Loucy (cell line): ENCODE measurements around the gene TENT4B.
A peak's percentile ranks its signal among the peaks of the same experiment; 100 is the strongest.

ENCODE experiments used
- H2AFZ ChIP-seq: fragments of 200-600 bp; sonication (generic); 2 replicates; pipeline ENCODE4 v1.6.0; 2016; ENCODE audit warnings: antibody characterized with exemption, mild to moderate bottlenecking, low read length, moderate library complexity
- H3F3A ChIP-seq: fragments of 200-600 bp; 2 replicates; pipeline ENCODE4 v1.6.0; 2016; ENCODE audit warnings: antibody characterized with exemption, low read depth, mild to moderate bottlenecking
- H3K27me3 ChIP-seq: fragments of 200-600 bp; sonication (generic); 2 replicates; pipeline ENCODE4 v1.6.1; 2014; ENCODE audit warnings: low read length, mild to moderate bottlenecking; ENCODE audit not compliant: insufficient read depth, poor library complexity, severe bottlenecking
- H3K36me3 ChIP-seq: fragments of 200-600 bp; sonication (generic); 2 replicates; pipeline ENCODE4 v1.6.1; 2016; ENCODE audit warnings: low read length; ENCODE audit not compliant: insufficient read depth
- H3K4me1 ChIP-seq: fragments of 200-600 bp; sonication (generic); 2 replicates; pipeline ENCODE4 v1.5.1; 2014; ENCODE audit warnings: low read length, mild to moderate bottlenecking; ENCODE audit not compliant: insufficient read depth, poor library complexity, severe bottlenecking
- H3K4me2 ChIP-seq: fragments of 200-600 bp; sonication (generic); 2 replicates; pipeline ENCODE4 v1.6.0; 2014; ENCODE audit warnings: antibody characterized with exemption, low read length, low read depth, mild to moderate bottlenecking; ENCODE audit not compliant: poor library complexity, severe bottlenecking
- H3K4me3 ChIP-seq: fragments of 200-600 bp; sonication (generic); 2 replicates; pipeline ENCODE4 v1.5.1; 2014; ENCODE audit warnings: low read length, mild to moderate bottlenecking, mixed read lengths; ENCODE audit not compliant: poor library complexity, severe bottlenecking
- H3K79me2 ChIP-seq: fragments of 200-600 bp; sonication (generic); 2 replicates; pipeline ENCODE4 v1.6.1; 2014; ENCODE audit warnings: low read length; ENCODE audit not compliant: insufficient read depth
- H3K9ac ChIP-seq: fragments of 200-600 bp; sonication (generic); 2 replicates; pipeline ENCODE4 v1.6.0; 2014; ENCODE audit warnings: mild to moderate bottlenecking, low read depth, low read length, moderate library complexity; ENCODE audit not compliant: poor library complexity, severe bottlenecking
- H3K9me2 ChIP-seq: fragments of 200-600 bp; sonication (generic); replicated peaks from 2 replicates; pipeline ENCODE4 v1.6.1; 2016; ENCODE audit warnings: low read depth, low read length, mixed read lengths
- H3K9me3 ChIP-seq: fragments of 200-600 bp; sonication (generic); 2 replicates; pipeline ENCODE4 v1.6.1; 2014; ENCODE audit warnings: mild to moderate bottlenecking, antibody characterized with exemption, low read length, low read depth; ENCODE audit not compliant: insufficient read depth
- H4K20me1 ChIP-seq: fragments of 200-600 bp; sonication (generic); 2 replicates; pipeline ENCODE4 v1.6.0; 2014; ENCODE audit warnings: antibody characterized with exemption, low read length, mild to moderate bottlenecking; ENCODE audit not compliant: insufficient read depth, poor library complexity, severe bottlenecking
- CTCF ChIP-seq: fragments of 200-600 bp; sonication (generic); conservative IDR thresholded peaks from 2 replicates; pipeline ENCODE4 v1.5.1; 2014; ENCODE audit warnings: mild to moderate bottlenecking, antibody characterized with exemption, low read length
- EZH2phosphoT487 ChIP-seq: fragments of 200-600 bp; IDR thresholded peaks from 2 replicates; pipeline ENCODE4 v1.6.1; 2018; ENCODE audit warnings: antibody characterized with exemption, mild to moderate bottlenecking, moderate library complexity, borderline replicate concordance

The TENT4B gene

GRCh38 chr16:50269061-50269705 lies 116.1 kb downstream of the TENT4B start:
- no peak overlapping the region for H2AFZ ChIP-seq
- H4K20me1 ChIP-seq: no peaks in the 10 kb centered on the region
- H3K9me3 ChIP-seq: no peaks in the 10 kb centered on the region
- peak overlapping the region; percentile 18 for H3K9ac ChIP-seq
- peak overlapping the region; percentile 97 for H3K4me2 ChIP-seq
- peak overlapping the region; percentile 97 for H3K4me3 ChIP-seq
- H3K27me3 ChIP-seq: no peaks in the 10 kb centered on the region
- H3K4me1 ChIP-seq: peaks cover 73% of the 10 kb centered on the region
- peaks cover 77% of the 10 kb centered on the region for H3K79me2 ChIP-seq
- no peaks in the 10 kb centered on the region for H3K9me2 ChIP-seq
- no peaks in the 10 kb centered on the region for H3K36me3 ChIP-seq
- no peaks in the 10 kb centered on the region; the same call in 1 of the 2 replicates for H3F3A ChIP-seq
- TF ChIP-seq CTCF (no peak), EZH2phosphoT487 (no peak)

- no peaks in the 10 kb centered on the region for H3K36me3 ChIP-seq
- no peak overlapping the region for H2AFZ ChIP-seq
- TF ChIP-seq EZH2phosphoT487: no peak
- TF ChIP-seq CTCF: no peak
- no peaks in the 10 kb centered on the region for H3F3A ChIP-seq
- no peaks in the 10 kb centered on the region for H3K9me3 ChIP-seq
- peak overlapping the region; percentile 18 for H3K9ac ChIP-seq
- H3K27me3 ChIP-seq: no peaks in the 10 kb centered on the region
- H3K4me3 ChIP-seq: peak overlapping the region; percentile 97
- H3K79me2 ChIP-seq: peaks cover 84% of the 10 kb centered on the region
- no peaks in the 10 kb centered on the region for H3K9me2 ChIP-seq
- peak overlapping the region; percentile 97 for H3K4me2 ChIP-seq
- peaks cover 73% of the 10 kb centered on the region for H3K4me1 ChIP-seq
- H4K20me1 ChIP-seq: no peaks in the 10 kb centered on the region
Observed at GRCh38 chr16:50269769-50270509, 116.8 kb downstream of the TENT4B start.

- H3K9me2 ChIP-seq: no peaks in the 10 kb centered on the region
- no peak overlapping the region for H3K4me3 ChIP-seq
- H4K20me1 ChIP-seq: no peaks in the 10 kb centered on the region
- no peak overlapping the region for H3K9ac ChIP-seq
- TF ChIP-seq CTCF (no peak), EZH2phosphoT487 (no peak)
- H3K9me3 ChIP-seq: no peaks in the 10 kb centered on the region
- peak overlapping the region; percentile 97 for H3K4me2 ChIP-seq
- H3K79me2 ChIP-seq: peaks cover 90% of the 10 kb centered on the region
- H3F3A ChIP-seq: no peaks in the 10 kb centered on the region
- H2AFZ ChIP-seq: no peak overlapping the region
- peaks cover 73% of the 10 kb centered on the region for H3K4me1 ChIP-seq
- no peaks in the 10 kb centered on the region for H3K27me3 ChIP-seq
- no peaks in the 10 kb centered on the region for H3K36me3 ChIP-seq
Observed at GRCh38 chr16:50270510-50271147, 117.5 kb downstream of the TENT4B start.
